ES-I3 (cell line): Measurements from ENCODE around the gene THRA.

Source experiments
- H3K36me3 ChIP-seq: 2 replicates; pipeline ENCODE4 v1.6.1; 2013; ENCODE audit warnings: mild to moderate bottlenecking, low read length, control low read depth, moderate library complexity; ENCODE audit not compliant: insufficient read depth
- H3K4me1 ChIP-seq: 2 replicates; pipeline ENCODE4 v1.6.1; 2013; ENCODE audit warnings: mild to moderate bottlenecking, control low read depth, low read length; ENCODE audit not compliant: insufficient read depth
- H3K9ac ChIP-seq: 2 replicates; pipeline ENCODE4 v1.6.1; 2013; ENCODE audit warnings: low read depth, mild to moderate bottlenecking, low read length, moderate library complexity
- H3K9me3 ChIP-seq: 2 replicates; pipeline ENCODE4 v1.6.1; 2013; ENCODE audit warnings: mild to moderate bottlenecking, low read length, moderate library complexity; ENCODE audit not compliant: control insufficient read depth, insufficient read depth

The THRA gene

GRCh38 chr17:40023590-40024292 is 39.0 kb upstream of the THRA start:
- peaks cover 4% of the 10 kb centered on the region; the same call in 1 of the 2 replicates for H3K4me1 ChIP-seq
- H3K9ac ChIP-seq: no peak overlapping the region
- peaks cover 15% of the 10 kb centered on the region for H3K36me3 ChIP-seq

GRCh38 chr17:40024901-40025300 is 37.9 kb upstream of the THRA start:
- Histone ChIP-seq H3K9ac (no peak overlapping the region), H3K9me3 (no peaks in the 10 kb centered on the region), H3K36me3 (peaks cover 18% of the 10 kb centered on the region), H3K4me1 (peaks cover 4% of the 10 kb centered on the region; the same call in 1 of the 2 replicates)

More at GRCh38 chr17:40023590-40024292, 39.0 kb upstream of the THRA start:
- H3K9me3 ChIP-seq: no peaks in the 10 kb centered on the region

GRCh38 chr17:40025559-40025958 is 37.2 kb upstream of the THRA start:
- Histone ChIP-seq H3K9ac (no peak overlapping the region), H3K36me3 (peaks cover 18% of the 10 kb centered on the region), H3K4me1 (peaks cover 4% of the 10 kb centered on the region; the same call in 1 of the 2 replicates), H3K9me3 (no peaks in the 10 kb centered on the region)

- Histone ChIP-seq H3K36me3 (peaks cover 18% of the 10 kb centered on the region), H3K9ac (no peak overlapping the region), H3K9me3 (no peaks in the 10 kb centered on the region), H3K4me1 (peaks cover 4% of the 10 kb centered on the region; the same call in 1 of the 2 replicates)
These were observed 36.6 kb upstream of the THRA start for GRCh38 chr17:40025991-40026815.

- Histone ChIP-seq H3K9ac (no peak overlapping the region), H3K36me3 (peaks cover 25% of the 10 kb centered on the region), H3K4me1 (peaks cover 2% of the 10 kb centered on the region; the same call in 1 of the 2 replicates), H3K9me3 (no peaks in the 10 kb centered on the region)
These were observed 35.8 kb upstream of the THRA start for GRCh38 chr17:40026816-40027613.

- Histone ChIP-seq H3K9me3 (no peaks in the 10 kb centered on the region), H3K4me1 (no peaks in the 10 kb centered on the region; the same call in 1 of the 2 replicates), H3K9ac (no peak overlapping the region), H3K36me3 (peaks cover 28% of the 10 kb centered on the region)
These were observed 35.2 kb upstream of the THRA start for GRCh38 chr17:40027614-40028012.

GRCh38 chr17:40028595-40028994 is 34.2 kb upstream of the THRA start:
- Histone ChIP-seq H3K9me3 (no peaks in the 10 kb centered on the region), H3K36me3 (peaks cover 33% of the 10 kb centered on the region), H3K9ac (no peak overlapping the region), H3K4me1 (no peaks in the 10 kb centered on the region; the same call in 1 of the 2 replicates)

- Histone ChIP-seq H3K9ac (no peak overlapping the region), H3K9me3 (no peaks in the 10 kb centered on the region), H3K36me3 (peaks cover 22% of the 10 kb centered on the region), H3K4me1 (peaks cover 4% of the 10 kb centered on the region; the same call in 1 of the 2 replicates)
These were observed 31.1 kb upstream of the THRA start for GRCh38 chr17:40031706-40032105.

GRCh38 chr17:40032322-40033320 is 30.1 kb upstream of the THRA start:
- H3K36me3 ChIP-seq: peaks cover 22% of the 10 kb centered on the region
- no peak overlapping the region for H3K9ac ChIP-seq
- peaks cover 4% of the 10 kb centered on the region; the same call in 1 of the 2 replicates for H3K4me1 ChIP-seq
- H3K9me3 ChIP-seq: no peaks in the 10 kb centered on the region

GRCh38 chr17:40033339-40033738 is 29.4 kb upstream of the THRA start:
- H3K9ac ChIP-seq: no peak overlapping the region
- peaks cover 4% of the 10 kb centered on the region; the same call in 1 of the 2 replicates for H3K4me1 ChIP-seq
- H3K9me3 ChIP-seq: no peaks in the 10 kb centered on the region
- H3K36me3 ChIP-seq: peaks cover 22% of the 10 kb centered on the region

GRCh38 chr17:40034426-40035161 is 28.2 kb upstream of the THRA start:
- Histone ChIP-seq H3K36me3 (peaks cover 19% of the 10 kb centered on the region), H3K9ac (no peak overlapping the region), H3K4me1 (peaks cover 15% of the 10 kb centered on the region), H3K9me3 (no peaks in the 10 kb centered on the region)

- peaks cover 19% of the 10 kb centered on the region for H3K36me3 ChIP-seq
These were observed 27.6 kb upstream of the THRA start for GRCh38 chr17:40035162-40035559.

More at GRCh38 chr17:40035162-40035559, 27.6 kb upstream of the THRA start:
- Histone ChIP-seq H3K4me1 (peaks cover 15% of the 10 kb centered on the region), H3K9me3 (no peaks in the 10 kb centered on the region), H3K9ac (no peak overlapping the region)
